Calu3 (cell line): ENCODE measurements around the gene TOE1. TPM values are rescaled to one million over a fixed set of nuclear protein-coding genes. Genes with fewer than 3 reads are reported as not detected.

Experiments
- BruUV-seq: library from RNA; stranded (reverse); fragments of 400-500 nt; replicated peaks from 2 replicates; lab custom pipeline; 2021; lab: Mats Ljungman, UMichigan
- CTCF ChIA-PET: fragments of 300-600 bp; sonication (Branson Sonifier 250); formaldehyde crosslinking; loops from one replicate; lab custom pipeline; 2022; ENCODE audit warnings: antibody characterized with exemption; lab: Charles Lee
- DNase-seq: peaks from one replicate; pipeline ENCODE4 v3.0.0; 2022
- H3K27ac Mint-ChIP-seq: one replicate; pipeline ENCODE4 v1.8.0; 2022; ENCODE audit warnings: mixed read lengths; ENCODE audit not compliant: unreplicated experiment
- H3K27me3 Mint-ChIP-seq: one replicate; pipeline ENCODE4 v1.8.0; 2022; ENCODE audit warnings: mixed read lengths; ENCODE audit not compliant: unreplicated experiment
- H3K36me3 Mint-ChIP-seq: one replicate; pipeline ENCODE4 v1.8.0; 2022; ENCODE audit warnings: mild to moderate bottlenecking, moderate library complexity, mixed read lengths; ENCODE audit not compliant: insufficient read depth, unreplicated experiment
- H3K4me1 Mint-ChIP-seq: one replicate; pipeline ENCODE4 v1.8.0; 2022; ENCODE audit warnings: mild to moderate bottlenecking, low read depth, mixed read lengths; ENCODE audit not compliant: unreplicated experiment
- H3K4me3 Mint-ChIP-seq: one replicate; pipeline ENCODE4 v1.8.0; 2022; ENCODE audit warnings: mild to moderate bottlenecking, low read depth, moderate library complexity, mixed read lengths; ENCODE audit not compliant: unreplicated experiment
- H3K9me3 Mint-ChIP-seq: one replicate; pipeline ENCODE4 v1.8.0; 2022; ENCODE audit warnings: low read depth, mixed read lengths; ENCODE audit not compliant: unreplicated experiment
- intact Hi-C: fragments of 100-400 bp; cut with micrococcal nuclease; formaldehyde crosslinking; loops from one replicate; pipeline ENCODE4 v1.10.0; 2022; ENCODE audit not compliant: unreplicated experiment
- total RNA-seq: library from RNA; stranded (reverse); gene quantifications from 2 replicates; pipeline ENCODE4 v1.2.3, GENCODE V29; 2022
- TF ChIP-seq, protein P1 (sequence below): fragments of 200-600 bp; IDR thresholded peaks from one replicate; pipeline ENCODE4 v1.8.0; 2022; ENCODE audit warnings: antibody characterized with exemption; ENCODE audit not compliant: unreplicated experiment

Gene TOE1
- total RNA-seq, 1 experiment from 2014 or later: 14.2 TPM

DNA sequence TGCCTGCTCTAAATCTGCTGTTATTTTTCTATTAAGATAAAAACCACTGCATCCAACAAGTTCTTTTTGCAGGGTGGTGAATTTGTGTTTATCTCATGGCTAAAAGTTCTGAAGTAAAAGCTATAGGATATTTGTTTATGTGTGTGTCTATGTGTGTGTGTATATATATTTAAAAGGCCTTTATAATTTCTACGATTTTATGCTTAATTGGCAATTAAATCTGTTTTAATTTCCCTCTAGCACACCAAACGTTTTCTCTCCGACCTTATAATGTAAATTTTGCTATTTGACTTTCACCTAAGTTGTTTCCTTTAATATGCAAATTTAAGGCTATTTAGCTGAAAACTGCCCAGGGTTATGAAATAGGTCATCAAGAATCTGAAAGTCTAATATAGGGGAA is 33.1 kb upstream of the TOE1 start:
- CTCF ChIA-PET: interaction anchor here (1.5 kb wide), 1 partner anchor 288 kb away, joined by 4 read pairs; no protein-coding TSS in a partner anchor

DNA sequence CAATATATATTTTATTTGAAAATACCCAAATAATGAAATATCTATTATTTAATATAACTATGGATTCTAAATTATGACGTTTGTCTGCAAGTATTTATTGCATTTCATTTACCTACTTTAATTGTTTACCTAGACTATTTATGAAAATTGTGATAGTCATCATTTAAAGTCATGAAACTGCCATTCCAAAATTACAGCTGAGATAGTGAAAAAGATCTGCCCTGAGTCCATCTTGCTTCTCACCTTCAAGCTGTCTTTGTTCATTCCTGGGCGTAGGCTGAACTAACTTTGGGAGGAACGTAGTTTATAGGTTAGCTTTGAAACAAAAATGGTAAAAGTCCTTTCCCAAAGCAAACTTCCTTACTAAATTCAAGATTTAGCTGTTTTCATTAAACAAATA is 25.7 kb upstream of the TOE1 start:
- intact Hi-C loops: no loop called here
- no TSS peak for BruUV-seq
- no peak for DNase-seq
- CTCF ChIA-PET: interaction anchor here (0.6 kb wide), 2 partner anchors 11 to 391 kb away, joined by 3 to 4 read pairs; no protein-coding TSS in a partner anchor
- Mint-ChIP-seq H3K9me3 (no peaks in the 10 kb centered on the region), H3K27ac (no peak overlapping the region), H3K27me3 (no peaks in the 10 kb centered on the region), H3K36me3 (no peaks in the 10 kb centered on the region), H3K4me1 (no peaks in the 10 kb centered on the region), H3K4me3 (no peak overlapping the region)
- TF ChIP-seq, protein P1, sequence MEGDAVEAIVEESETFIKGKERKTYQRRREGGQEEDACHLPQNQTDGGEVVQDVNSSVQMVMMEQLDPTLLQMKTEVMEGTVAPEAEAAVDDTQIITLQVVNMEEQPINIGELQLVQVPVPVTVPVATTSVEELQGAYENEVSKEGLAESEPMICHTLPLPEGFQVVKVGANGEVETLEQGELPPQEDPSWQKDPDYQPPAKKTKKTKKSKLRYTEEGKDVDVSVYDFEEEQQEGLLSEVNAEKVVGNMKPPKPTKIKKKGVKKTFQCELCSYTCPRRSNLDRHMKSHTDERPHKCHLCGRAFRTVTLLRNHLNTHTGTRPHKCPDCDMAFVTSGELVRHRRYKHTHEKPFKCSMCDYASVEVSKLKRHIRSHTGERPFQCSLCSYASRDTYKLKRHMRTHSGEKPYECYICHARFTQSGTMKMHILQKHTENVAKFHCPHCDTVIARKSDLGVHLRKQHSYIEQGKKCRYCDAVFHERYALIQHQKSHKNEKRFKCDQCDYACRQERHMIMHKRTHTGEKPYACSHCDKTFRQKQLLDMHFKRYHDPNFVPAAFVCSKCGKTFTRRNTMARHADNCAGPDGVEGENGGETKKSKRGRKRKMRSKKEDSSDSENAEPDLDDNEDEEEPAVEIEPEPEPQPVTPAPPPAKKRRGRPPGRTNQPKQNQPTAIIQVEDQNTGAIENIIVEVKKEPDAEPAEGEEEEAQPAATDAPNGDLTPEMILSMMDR: no peak

More for the DNA sequence above, 33.1 kb upstream of the TOE1 start:
- no TSS peak for BruUV-seq
- Mint-ChIP-seq H3K36me3 (peaks cover 24% of the 10 kb centered on the region), H3K4me3 (no peak overlapping the region), H3K27ac (no peak overlapping the region), H3K27me3 (no peaks in the 10 kb centered on the region), H3K9me3 (no peaks in the 10 kb centered on the region), H3K4me1 (peaks cover 8% of the 10 kb centered on the region)
- intact Hi-C loops: no loop called here
- TF ChIP-seq, protein P1: no peak
- DNase-seq: no peak

DNA sequence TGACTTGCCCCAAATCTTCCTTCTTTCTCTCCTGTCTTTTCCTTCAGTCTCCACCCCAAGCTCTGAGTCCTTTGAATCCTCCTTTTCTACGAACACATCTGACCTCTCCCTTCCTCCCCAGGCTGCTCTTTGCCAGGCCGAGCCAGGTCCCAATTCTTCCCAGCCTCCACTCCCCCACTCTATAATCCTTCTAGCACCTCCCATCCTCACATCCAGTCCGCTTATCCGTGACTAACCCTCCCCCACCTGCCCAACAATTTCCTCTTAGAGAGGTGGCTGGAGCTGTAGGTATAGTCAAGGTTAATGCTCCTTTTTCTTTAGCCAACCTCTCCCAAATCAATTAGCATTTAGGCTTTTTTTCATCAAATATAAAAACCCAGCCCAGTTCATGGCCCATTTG is 22.8 kb upstream of the TOE1 start:
- Mint-ChIP-seq H3K4me3 (no peak overlapping the region), H3K9me3 (no peaks in the 10 kb centered on the region), H3K27ac (no peak overlapping the region), H3K4me1 (no peaks in the 10 kb centered on the region), H3K36me3 (no peaks in the 10 kb centered on the region), H3K27me3 (no peaks in the 10 kb centered on the region)
- intact Hi-C loops: no loop called here
- no TSS peak for BruUV-seq
- TF ChIP-seq, protein P1: no peak
- DNase-seq: no peak
- CTCF ChIA-PET: no interaction called here

DNA sequence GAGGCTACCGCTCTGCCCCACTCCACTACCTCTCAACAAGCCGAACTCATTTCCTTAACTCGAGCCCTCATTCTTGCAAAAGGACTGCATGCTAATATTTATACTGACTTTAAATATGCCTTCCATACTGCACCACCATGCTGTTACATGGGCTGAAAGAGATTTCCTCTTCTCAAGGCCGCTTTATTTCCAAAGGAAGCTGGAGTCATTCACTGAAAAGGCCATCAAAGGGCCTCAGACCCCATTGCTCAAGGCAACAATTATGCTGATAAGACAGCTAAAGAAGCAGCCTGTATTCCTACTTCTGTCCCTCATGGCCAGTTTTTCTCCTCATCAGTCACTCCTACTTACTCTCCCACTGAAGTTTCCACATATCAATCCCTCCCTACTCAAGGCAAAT is 20.2 kb upstream of the TOE1 start:
- Mint-ChIP-seq H3K36me3 (no peaks in the 10 kb centered on the region), H3K4me3 (no peak overlapping the region)
- no TSS peak for BruUV-seq

More for the DNA sequence above, 20.2 kb upstream of the TOE1 start:
- no peak overlapping the region for H3K27ac Mint-ChIP-seq
- H3K27me3 Mint-ChIP-seq: no peaks in the 10 kb centered on the region
- H3K9me3 Mint-ChIP-seq: no peaks in the 10 kb centered on the region
- no peaks in the 10 kb centered on the region for H3K4me1 Mint-ChIP-seq
- CTCF ChIA-PET: no interaction called here
- intact Hi-C loops: no loop called here
- DNase-seq: no peak
- TF ChIP-seq, protein P1: no peak
